ENCODE measurements around the gene MAP3K15.
A peak's percentile ranks its signal among the peaks of the same experiment; 100 is the strongest.

MAP3K15 gene

GRCh38 chrX:19386679-19387078, 128.6 kb downstream of the MAP3K15 start:
- no peak overlapping the region for H3K9ac ChIP-seq (ENCODE audit: low read length in 5 of 5)
- H3K4me3 ChIP-seq (ENCODE audit: low read depth in 1 of 5, low read length in 5 of 5): no peak overlapping the region
- H3K9me3 ChIP-seq (ENCODE audit: control insufficient read depth in 5 of 5, low read length in 5 of 5): peaks cover 3 to 10% (median 5%) of the 10 kb centered on the region in 5 donors

GRCh38 chrX:19382555-19383145, 132.7 kb downstream of the MAP3K15 start:
- Histone ChIP-seq H3K4me3 (ENCODE audit: low read depth in 1 of 5, low read length in 5 of 5) (no peak overlapping the region), H3K9ac (ENCODE audit: low read length in 5 of 5) (no peak overlapping the region), H3K27me3 (ENCODE audit: control insufficient read depth in 5 of 5, insufficient read depth in 4 of 5, low read length in 5 of 5) (peaks cover under 1 to 18% (median 13%) of the 10 kb centered on the region in 5 donors), H3K9me3 (ENCODE audit: control insufficient read depth in 5 of 5, low read length in 5 of 5) (peaks cover 3 to 13% (median 5%) of the 10 kb centered on the region in 5 donors), H3K27ac (ENCODE audit: low read depth, low read length) (no peak overlapping the region), H3K4me1 (ENCODE audit: control insufficient read depth in 5 of 5, insufficient read depth in 5 of 5, low read length in 5 of 5) (peaks cover 0 to 2% (median 0%) of the 10 kb centered on the region in 5 donors), H3K36me3 (ENCODE audit: control insufficient read depth in 5 of 5, insufficient read depth in 5 of 5, low read length in 5 of 5) (no peaks in the 10 kb centered on the region)

More at GRCh38 chrX:19386679-19387078, 128.6 kb downstream of the MAP3K15 start:
- H3K4me1 ChIP-seq (ENCODE audit: control insufficient read depth in 5 of 5, insufficient read depth in 5 of 5, low read length in 5 of 5): no peaks in the 10 kb centered on the region
- H3K27me3 ChIP-seq (ENCODE audit: control insufficient read depth in 5 of 5, insufficient read depth in 4 of 5, low read length in 5 of 5): peaks cover 0 to 7% (median 5%) of the 10 kb centered on the region in 5 donors
- no peaks in the 10 kb centered on the region for H3K36me3 ChIP-seq (ENCODE audit: control insufficient read depth in 5 of 5, insufficient read depth in 5 of 5, low read length in 5 of 5)
- no peak overlapping the region for H3K27ac ChIP-seq (ENCODE audit: low read depth, low read length)

GRCh38 chrX:19381326-19381725, 134.0 kb downstream of the MAP3K15 start:
- H3K9me3 ChIP-seq (ENCODE audit: control insufficient read depth in 5 of 5, low read length in 5 of 5): peaks cover 3 to 13% (median 5%) of the 10 kb centered on the region in 5 donors
- no peak overlapping the region for H3K27ac ChIP-seq (ENCODE audit: low read depth, low read length)
- no peak overlapping the region for H3K9ac ChIP-seq (ENCODE audit: low read length in 5 of 5)

GRCh38 chrX:19377799-19378198, 137.5 kb downstream of the MAP3K15 start:
- H3K27me3 ChIP-seq (ENCODE audit: control insufficient read depth in 5 of 5, insufficient read depth in 4 of 5, low read length in 5 of 5): peaks cover 12 to 36% (median 16%) of the 10 kb centered on the region in 5 donors
- peaks cover 0 to 4% (median 0%) of the 10 kb centered on the region in 5 donors for H3K9me3 ChIP-seq (ENCODE audit: control insufficient read depth in 5 of 5, low read length in 5 of 5)
- no peak overlapping the region for H3K9ac ChIP-seq (ENCODE audit: low read length in 5 of 5)
- no peaks in the 10 kb centered on the region for H3K36me3 ChIP-seq (ENCODE audit: control insufficient read depth in 5 of 5, insufficient read depth in 5 of 5, low read length in 5 of 5)
- H3K4me3 ChIP-seq (ENCODE audit: low read depth in 1 of 5, low read length in 5 of 5): no peak overlapping the region
- peaks cover 0 to 9% (median 5%) of the 10 kb centered on the region in 5 donors for H3K4me1 ChIP-seq (ENCODE audit: control insufficient read depth in 5 of 5, insufficient read depth in 5 of 5, low read length in 5 of 5)
- H3K27ac ChIP-seq (ENCODE audit: low read depth, low read length): no peak overlapping the region

More at GRCh38 chrX:19381326-19381725, 134.0 kb downstream of the MAP3K15 start:
- Histone ChIP-seq H3K36me3 (ENCODE audit: control insufficient read depth in 5 of 5, insufficient read depth in 5 of 5, low read length in 5 of 5) (no peaks in the 10 kb centered on the region), H3K4me3 (ENCODE audit: low read depth in 1 of 5, low read length in 5 of 5) (no peak overlapping the region), H3K27me3 (ENCODE audit: control insufficient read depth in 5 of 5, insufficient read depth in 4 of 5, low read length in 5 of 5) (peaks cover under 1 to 19% (median 15%) of the 10 kb centered on the region in 5 donors), H3K4me1 (ENCODE audit: control insufficient read depth in 5 of 5, insufficient read depth in 5 of 5, low read length in 5 of 5) (peaks cover 0 to 2% (median 0%) of the 10 kb centered on the region in 5 donors)

- peaks cover 0 to 12% (median 10%) of the 10 kb centered on the region in 5 donors for H3K4me1 ChIP-seq (ENCODE audit: control insufficient read depth in 5 of 5, insufficient read depth in 5 of 5, low read length in 5 of 5)
- peaks cover 0 to 4% (median 0%) of the 10 kb centered on the region in 5 donors for H3K9me3 ChIP-seq (ENCODE audit: control insufficient read depth in 5 of 5, low read length in 5 of 5)
- H3K27me3 ChIP-seq (ENCODE audit: control insufficient read depth in 5 of 5, insufficient read depth in 4 of 5, low read length in 5 of 5): peaks cover 3 to 30% (median 16%) of the 10 kb centered on the region in 5 donors
- H3K4me3 ChIP-seq (ENCODE audit: low read depth in 1 of 5, low read length in 5 of 5): no peak overlapping the region
- no peak overlapping the region for H3K9ac ChIP-seq (ENCODE audit: low read length in 5 of 5)
- no peak overlapping the region for H3K27ac ChIP-seq (ENCODE audit: low read depth, low read length)
- H3K36me3 ChIP-seq (ENCODE audit: control insufficient read depth in 5 of 5, insufficient read depth in 5 of 5, low read length in 5 of 5): no peaks in the 10 kb centered on the region
Measured at GRCh38 chrX:19375546-19375945, 139.8 kb downstream of the MAP3K15 start.

- Histone ChIP-seq H3K9ac (ENCODE audit: low read length in 5 of 5) (no peak overlapping the region), H3K27me3 (ENCODE audit: control insufficient read depth in 5 of 5, insufficient read depth in 4 of 5, low read length in 5 of 5) (peaks cover 0 to 26% (median 16%) of the 10 kb centered on the region in 5 donors), H3K4me1 (ENCODE audit: control insufficient read depth in 5 of 5, insufficient read depth in 5 of 5, low read length in 5 of 5) (peaks cover 0 to 12% (median 10%) of the 10 kb centered on the region in 5 donors), H3K9me3 (ENCODE audit: control insufficient read depth in 5 of 5, low read length in 5 of 5) (peaks cover 0 to 4% (median 0%) of the 10 kb centered on the region in 5 donors), H3K27ac (ENCODE audit: low read depth, low read length) (no peak overlapping the region), H3K4me3 (ENCODE audit: low read depth in 1 of 5, low read length in 5 of 5) (no peak overlapping the region), H3K36me3 (ENCODE audit: control insufficient read depth in 5 of 5, insufficient read depth in 5 of 5, low read length in 5 of 5) (no peaks in the 10 kb centered on the region)
Measured at GRCh38 chrX:19373351-19373891, 141.9 kb downstream of the MAP3K15 start.

- peak overlapping the region in 1 of 5 donors; percentile 31 for H3K9ac ChIP-seq (ENCODE audit: low read length in 5 of 5)
- H3K36me3 ChIP-seq (ENCODE audit: control insufficient read depth in 5 of 5, insufficient read depth in 5 of 5, low read length in 5 of 5): no peaks in the 10 kb centered on the region
- H3K27ac ChIP-seq (ENCODE audit: low read depth, low read length): no peak overlapping the region
- H3K27me3 ChIP-seq (ENCODE audit: control insufficient read depth in 5 of 5, insufficient read depth in 4 of 5, low read length in 5 of 5): peaks cover 0 to 25% (median 13%) of the 10 kb centered on the region in 5 donors
- peaks cover 0 to 12% (median 10%) of the 10 kb centered on the region in 5 donors for H3K4me1 ChIP-seq (ENCODE audit: control insufficient read depth in 5 of 5, insufficient read depth in 5 of 5, low read length in 5 of 5)
- H3K4me3 ChIP-seq (ENCODE audit: low read depth in 1 of 5, low read length in 5 of 5): peak overlapping the region; percentile 47 to 67 (median 59)
- no peaks in the 10 kb centered on the region for H3K9me3 ChIP-seq (ENCODE audit: control insufficient read depth in 5 of 5, low read length in 5 of 5)
Measured at GRCh38 chrX:19372547-19373331, 142.6 kb downstream of the MAP3K15 start.

GRCh38 chrX:19372170-19372546, 143.2 kb downstream of the MAP3K15 start:
- Histone ChIP-seq H3K4me1 (ENCODE audit: control insufficient read depth in 5 of 5, insufficient read depth in 5 of 5, low read length in 5 of 5) (peaks cover 0 to 12% (median 10%) of the 10 kb centered on the region in 5 donors), H3K36me3 (ENCODE audit: control insufficient read depth in 5 of 5, insufficient read depth in 5 of 5, low read length in 5 of 5) (no peaks in the 10 kb centered on the region), H3K9me3 (ENCODE audit: control insufficient read depth in 5 of 5, low read length in 5 of 5) (peaks cover 0 to under 1% (median 0%) of the 10 kb centered on the region in 5 donors), H3K4me3 (ENCODE audit: low read depth in 1 of 5, low read length in 5 of 5) (peak overlapping the region; percentile 47 to 67 (median 59)), H3K27me3 (ENCODE audit: control insufficient read depth in 5 of 5, insufficient read depth in 4 of 5, low read length in 5 of 5) (peaks cover 0 to 20% (median 13%) of the 10 kb centered on the region in 5 donors), H3K27ac (ENCODE audit: low read depth, low read length) (no peak overlapping the region), H3K9ac (ENCODE audit: low read length in 5 of 5) (peak overlapping the region in 1 of 5 donors; percentile 31)

GRCh38 chrX:19370061-19370460, 145.2 kb downstream of the MAP3K15 start:
- Histone ChIP-seq H3K9ac (ENCODE audit: low read length in 5 of 5) (no peak overlapping the region), H3K27me3 (ENCODE audit: control insufficient read depth in 5 of 5, insufficient read depth in 4 of 5, low read length in 5 of 5) (peaks cover 0 to 13% (median 5%) of the 10 kb centered on the region in 5 donors), H3K27ac (ENCODE audit: low read depth, low read length) (no peak overlapping the region), H3K36me3 (ENCODE audit: control insufficient read depth in 5 of 5, insufficient read depth in 5 of 5, low read length in 5 of 5) (no peaks in the 10 kb centered on the region), H3K9me3 (ENCODE audit: control insufficient read depth in 5 of 5, low read length in 5 of 5) (peaks cover 0 to 4% (median 0%) of the 10 kb centered on the region in 5 donors), H3K4me1 (ENCODE audit: control insufficient read depth in 5 of 5, insufficient read depth in 5 of 5, low read length in 5 of 5) (peaks cover 0 to 12% (median 10%) of the 10 kb centered on the region in 5 donors), H3K4me3 (ENCODE audit: low read depth in 1 of 5, low read length in 5 of 5) (no peak overlapping the region)

Data from subcutaneous abdominal adipose tissue (tissue), 5 donors.